Activated naive CD4-positive, alpha-beta T cell treated with anti-CD3 and anti-CD28 coated beads, Interleukin-2, amount 50 U/mL, for 72 hours (primary cell): Measurements from ENCODE around the gene GAS6. TPM values are rescaled to one million over a fixed set of nuclear protein-coding genes. Genes with fewer than 3 reads are reported as not detected.

Experiments used
- ATAC-seq, 2 donors: fragments of 150-1000 bp; cut with Tn5 transposase; 2 replicates each; pipeline ENCODE4 v1.10.0; 2021; ENCODE audit warnings: mild to moderate bottlenecking in 2 of 2, moderate library complexity in 2 of 2
- DNase-seq, 2 donors: peaks; one replicate each; pipeline ENCODE4 v3.0.0; 2021 to 2022; ENCODE audit warnings: low spot score in 2 of 2
- H3K27ac Mint-ChIP-seq, 2 donors: one replicate each; pipeline ENCODE4 v1.8.0; 2022; ENCODE audit warnings: mild to moderate bottlenecking in 2 of 2, mixed read lengths in 2 of 2
- H3K36me3 Mint-ChIP-seq, 2 donors: one replicate each; pipeline ENCODE4 v1.8.0; 2022; ENCODE audit warnings: mixed read lengths in 2 of 2
- H3K9me3 Mint-ChIP-seq, 2 donors: one replicate each; pipeline ENCODE4 v1.8.0; 2022; ENCODE audit warnings: mixed read lengths in 2 of 2
- total RNA-seq, 2 donors: library from RNA; stranded (reverse); gene quantifications; one replicate each; pipeline ENCODE4 v1.2.3, GENCODE V29; 2022

Gene GAS6
- total RNA-seq, 2 donors from 2014 or later, result 0.45 to 1.2 TPM

DNA sequence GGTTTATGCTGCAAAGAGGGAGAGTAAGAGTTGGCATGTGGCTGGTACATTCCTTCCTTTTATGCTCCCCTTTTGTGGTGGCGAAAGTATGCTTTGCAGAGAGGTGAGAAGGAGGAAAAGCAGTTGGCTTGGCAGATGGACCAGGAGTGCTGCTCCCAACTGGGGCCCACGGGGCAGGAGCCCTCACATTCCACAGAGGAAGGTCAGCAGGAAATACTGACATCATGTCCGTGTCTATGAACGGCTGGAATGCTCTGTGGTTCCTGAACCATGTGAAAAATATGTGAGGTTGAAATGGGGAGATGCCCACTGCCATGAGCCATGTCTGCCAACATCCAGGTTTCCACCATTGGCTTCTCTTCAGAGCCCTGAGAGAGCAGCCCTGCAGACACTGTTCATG lies 33.3 kb upstream of the GAS6 start:
- Mint-ChIP-seq H3K27ac (no peak overlapping the region), H3K9me3 (no peaks in the 10 kb centered on the region), H3K36me3 (no peaks in the 10 kb centered on the region)
- DNase-seq (no peak), ATAC-seq (no peak)

DNA sequence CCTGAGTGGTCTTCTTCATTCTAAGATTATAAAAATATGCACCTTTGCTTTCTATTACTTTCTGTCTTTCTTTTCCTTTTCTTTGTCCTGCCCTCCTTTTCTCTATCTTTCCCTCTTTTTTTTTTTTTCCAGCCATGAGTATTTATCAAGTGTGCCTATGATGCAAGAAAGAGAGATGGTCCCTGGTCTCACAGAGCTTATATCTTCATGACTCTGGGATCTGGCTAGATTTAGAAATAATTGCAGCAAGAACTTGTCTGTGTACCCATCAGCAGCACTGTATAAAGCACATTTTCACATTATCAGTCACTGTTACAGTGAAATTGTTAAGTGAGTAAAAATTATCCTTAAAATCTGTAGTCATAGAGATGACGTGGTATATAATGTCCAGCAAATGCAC lies 31.6 kb upstream of the GAS6 start:
- no peaks in the 10 kb centered on the region for H3K9me3 Mint-ChIP-seq
- no peak for DNase-seq
- no peak overlapping the region for H3K27ac Mint-ChIP-seq
- no peaks in the 10 kb centered on the region for H3K36me3 Mint-ChIP-seq
- no peak for ATAC-seq

- H3K27ac Mint-ChIP-seq, result no peak overlapping the region
- H3K9me3 Mint-ChIP-seq, result no peaks in the 10 kb centered on the region
- no peaks in the 10 kb centered on the region for H3K36me3 Mint-ChIP-seq
- ATAC-seq (no peak), DNase-seq (no peak)
Observed at GRCh38 chr13:113890774-113891480, 27.1 kb upstream of the GAS6 start.

DNA sequence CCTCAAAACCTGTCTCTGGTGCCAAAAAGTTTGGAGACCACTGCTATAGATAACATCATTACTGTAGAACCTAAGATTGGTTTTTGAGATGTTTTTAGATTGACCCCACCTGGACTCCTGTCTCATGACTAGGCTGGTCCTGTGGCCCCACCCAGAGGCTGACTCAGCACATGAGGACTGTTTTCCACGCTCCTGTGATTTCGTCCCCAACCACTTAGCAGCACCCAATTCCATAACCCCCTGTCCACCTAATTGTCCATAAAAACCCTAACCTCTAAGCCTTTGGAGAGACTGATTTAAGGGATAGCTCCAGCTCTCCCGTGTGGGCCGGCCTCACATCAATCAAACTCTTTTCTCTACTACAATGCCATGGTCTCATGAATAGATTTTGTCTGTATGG lies 25.6 kb upstream of the GAS6 start:
- Mint-ChIP-seq H3K36me3 (no peaks in the 10 kb centered on the region), H3K9me3 (no peaks in the 10 kb centered on the region), H3K27ac (no peak overlapping the region)
- ATAC-seq (no peak), DNase-seq (no peak)

DNA sequence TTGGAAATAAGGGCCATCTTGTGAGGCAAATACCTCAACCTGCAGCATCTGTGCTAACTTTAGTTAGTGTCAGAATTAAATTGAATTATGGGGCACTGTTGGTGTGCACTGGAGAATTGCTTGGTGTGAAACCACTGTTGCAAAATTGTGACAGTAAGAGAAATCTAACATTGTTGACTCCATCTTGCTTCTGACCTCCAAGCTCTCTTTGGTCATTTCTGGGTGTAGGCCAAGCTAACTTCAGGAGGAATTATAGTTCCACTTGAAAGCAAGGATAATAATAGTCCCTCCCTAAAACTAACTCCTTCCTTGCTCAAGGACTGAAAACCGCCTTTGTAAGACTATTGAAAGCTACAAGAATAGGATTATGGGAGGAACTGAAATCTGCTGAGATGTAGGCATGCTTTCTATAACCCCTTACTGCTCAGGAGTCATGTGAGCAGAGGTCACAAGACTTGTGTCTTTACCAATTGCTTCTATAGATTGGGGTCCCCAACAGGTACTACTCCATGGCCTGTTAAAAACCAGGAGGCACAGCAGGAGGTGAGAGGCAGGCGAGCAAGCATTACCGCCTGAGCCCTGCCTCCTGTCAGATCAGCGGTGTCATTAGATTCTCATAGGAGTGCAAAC lies 24.9 kb upstream of the GAS6 start:
- ATAC-seq (no peak), DNase-seq (no peak)
- Mint-ChIP-seq H3K27ac (no peak overlapping the region), H3K9me3 (no peaks in the 10 kb centered on the region), H3K36me3 (no peaks in the 10 kb centered on the region)

DNA sequence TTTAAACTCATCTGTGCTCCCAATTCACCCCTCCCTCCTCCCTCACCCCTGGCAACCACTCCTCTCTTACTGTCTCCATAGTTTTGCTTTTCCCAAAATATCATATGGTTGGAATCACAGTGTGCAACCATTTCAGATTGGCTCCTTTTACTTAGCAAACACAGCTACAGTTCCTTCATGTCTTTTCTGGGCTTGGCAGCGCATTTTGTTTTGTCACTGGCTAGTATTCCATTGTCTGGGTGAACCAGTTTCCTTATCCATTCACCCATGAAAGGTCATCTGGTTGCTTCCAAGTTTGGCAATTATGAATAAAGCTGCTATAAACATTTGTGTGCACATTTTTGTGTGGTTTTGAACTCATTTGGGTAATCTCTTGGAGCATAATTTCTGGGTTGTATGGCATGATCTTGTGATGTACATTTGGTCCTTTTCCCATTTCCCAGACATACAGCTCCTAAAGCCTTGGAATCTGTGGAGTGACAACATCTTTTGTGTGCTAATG lies 23.9 kb upstream of the GAS6 start:
- ATAC-seq, result no peak
- DNase-seq, result no peak
- Mint-ChIP-seq H3K27ac (no peak overlapping the region), H3K9me3 (no peaks in the 10 kb centered on the region), H3K36me3 (no peaks in the 10 kb centered on the region)

DNA sequence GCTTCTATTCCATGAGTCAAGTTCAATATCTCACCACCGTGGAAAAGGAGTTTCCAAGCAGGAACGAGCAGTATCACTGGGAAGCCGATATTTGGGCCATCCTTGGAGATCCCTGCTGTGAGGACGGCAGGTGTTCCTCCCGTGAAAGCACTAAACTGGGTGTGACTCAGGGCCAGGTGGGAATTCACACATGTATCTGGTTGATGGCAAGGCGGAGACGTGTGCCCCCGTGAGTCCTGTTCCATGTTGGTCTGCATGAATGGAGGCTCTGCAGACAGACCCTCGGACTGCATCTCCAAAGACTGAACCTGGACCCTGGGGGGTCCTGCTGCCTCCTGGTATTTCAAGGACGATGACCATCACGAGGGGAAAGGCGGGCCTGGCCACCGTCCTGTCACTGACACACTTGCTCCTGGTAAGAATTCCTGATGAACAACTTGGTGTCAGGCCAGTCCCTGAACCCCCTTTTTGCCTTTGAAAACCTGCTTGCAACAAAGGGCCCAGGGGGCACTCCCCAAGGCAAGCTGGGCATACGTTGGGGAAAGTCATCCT lies 22.8 kb upstream of the GAS6 start:
- Mint-ChIP-seq H3K27ac (no peak overlapping the region), H3K9me3 (no peaks in the 10 kb centered on the region), H3K36me3 (no peaks in the 10 kb centered on the region)
- ATAC-seq, result no peak
- no peak for DNase-seq

DNA sequence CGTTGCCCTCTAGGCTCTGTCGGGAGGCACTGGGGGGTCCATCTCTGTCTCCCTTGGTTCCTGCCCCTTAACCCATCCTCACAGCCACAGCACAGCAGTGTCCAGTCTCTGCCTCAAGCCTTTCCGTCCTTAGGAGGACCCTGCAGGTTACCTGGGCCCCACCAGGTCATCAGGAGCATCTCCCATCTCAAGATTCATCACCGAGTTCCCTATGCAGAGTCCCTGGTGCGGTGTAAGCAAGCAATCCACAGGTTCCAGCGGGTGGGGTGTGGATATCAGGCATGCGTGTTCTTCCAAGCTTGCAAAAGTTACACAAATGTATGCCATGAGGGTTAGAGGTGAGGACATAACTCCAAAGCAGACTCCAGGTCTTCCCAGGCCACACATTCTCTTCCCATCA lies 20.9 kb upstream of the GAS6 start:
- no peaks in the 10 kb centered on the region for H3K36me3 Mint-ChIP-seq
- ATAC-seq, result no peak

DNA sequence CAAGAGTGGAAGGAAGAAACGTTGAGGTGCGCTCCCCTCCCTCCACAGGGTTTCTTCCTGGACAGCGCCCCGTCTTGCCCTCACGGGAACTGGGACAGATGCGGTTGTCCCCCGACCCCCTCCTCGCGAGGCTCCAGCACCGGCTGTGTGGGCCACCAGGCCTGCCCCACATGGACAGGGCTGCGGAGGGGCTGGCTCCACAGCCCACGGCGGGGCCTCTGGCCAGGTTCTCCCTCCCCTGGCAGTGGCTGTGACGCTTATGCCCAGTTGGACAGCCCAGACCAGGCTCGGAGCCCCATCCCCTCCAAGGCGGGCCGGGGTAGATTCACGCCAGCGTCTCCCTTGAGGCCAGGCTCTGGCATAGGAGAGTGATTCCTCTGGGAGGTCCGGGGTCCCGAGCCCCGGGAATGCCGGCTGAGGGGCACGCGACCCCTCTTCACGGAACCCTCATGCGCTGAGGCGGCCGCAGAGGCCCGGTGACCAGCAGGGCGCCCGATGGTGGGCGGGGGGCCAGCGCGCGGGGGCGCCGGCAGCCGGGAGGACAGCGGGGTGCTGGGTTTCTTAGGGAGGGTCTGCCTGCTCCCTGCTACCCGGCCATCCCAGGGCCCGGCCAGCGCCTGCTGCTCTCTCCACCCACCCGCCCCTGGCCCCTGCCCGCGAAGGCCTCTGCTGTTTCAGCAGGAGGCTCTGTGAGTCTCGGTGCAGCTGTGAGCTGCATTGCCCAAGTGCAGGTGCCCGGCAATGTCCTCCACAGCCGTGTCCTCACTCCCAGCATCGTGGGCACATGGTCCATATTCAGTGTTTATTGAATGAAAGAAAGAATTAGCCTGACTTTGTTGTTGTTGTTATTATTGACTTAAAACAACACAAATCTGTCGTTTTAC lies 20.3 kb upstream of the GAS6 start:
- no peak overlapping the region for H3K27ac Mint-ChIP-seq
- ATAC-seq (no peak), DNase-seq (no peak)
- no peaks in the 10 kb centered on the region for H3K36me3 Mint-ChIP-seq
- no peaks in the 10 kb centered on the region for H3K9me3 Mint-ChIP-seq

More for the DNA sequence above, 20.9 kb upstream of the GAS6 start:
- no peak overlapping the region for H3K27ac Mint-ChIP-seq
- DNase-seq, result no peak
- no peaks in the 10 kb centered on the region for H3K9me3 Mint-ChIP-seq

DNA sequence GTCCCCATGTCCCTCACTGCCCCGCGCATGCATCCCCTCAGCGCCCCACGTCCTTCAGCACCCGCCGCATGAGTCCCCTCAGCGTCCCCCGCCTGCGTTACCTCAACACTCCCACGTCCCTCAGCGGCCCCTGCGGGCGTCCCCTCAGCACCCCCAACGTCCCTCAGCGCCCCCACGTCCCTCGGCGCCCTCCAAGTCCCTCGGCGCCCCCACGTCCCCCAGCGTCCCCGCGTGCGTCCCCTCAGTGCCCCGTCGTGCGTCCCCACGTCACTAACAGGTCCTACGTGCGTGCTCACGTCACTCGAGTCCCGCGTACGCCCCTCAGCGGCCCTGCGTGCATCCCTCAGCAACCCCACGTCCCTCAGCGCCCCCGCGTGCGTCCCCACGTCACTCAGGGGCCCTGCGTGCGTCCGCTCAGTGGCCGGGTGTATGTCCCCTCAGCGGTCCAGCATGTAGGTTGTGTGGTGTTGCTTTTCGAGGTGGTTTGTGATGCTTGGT lies 19.5 kb upstream of the GAS6 start:
- ATAC-seq (no peak), DNase-seq (no peak)
- H3K9me3 Mint-ChIP-seq, result no peaks in the 10 kb centered on the region
- no peak overlapping the region for H3K27ac Mint-ChIP-seq
- no peaks in the 10 kb centered on the region for H3K36me3 Mint-ChIP-seq

- no peaks in the 10 kb centered on the region for H3K36me3 Mint-ChIP-seq
- DNase-seq (no peak), ATAC-seq (no peak)
- no peaks in the 10 kb centered on the region for H3K9me3 Mint-ChIP-seq
- H3K27ac Mint-ChIP-seq, result no peak overlapping the region
Observed at GRCh38 chr13:113882716-113883115, 18.8 kb upstream of the GAS6 start.

DNA sequence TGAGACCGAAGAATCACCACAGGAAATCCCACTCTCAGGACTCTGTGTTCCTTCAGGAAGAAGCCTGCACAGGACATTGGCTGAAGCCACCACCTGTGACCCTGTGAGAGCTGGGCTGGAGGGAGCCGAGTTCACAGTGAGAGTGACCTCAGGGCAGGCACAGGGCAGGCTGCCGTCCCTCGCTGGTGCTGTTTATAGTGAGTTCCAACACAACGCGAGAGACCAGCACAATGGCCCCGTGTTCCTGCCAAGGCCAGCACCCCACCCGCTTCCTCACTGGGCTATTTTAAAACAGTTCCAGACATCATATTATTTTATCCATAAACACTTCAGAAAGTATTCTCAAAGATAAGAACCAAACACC lies 18.4 kb upstream of the GAS6 start:
- DNase-seq, result no peak
- Mint-ChIP-seq H3K27ac (peak overlapping the region; percentile 74 to 77), H3K36me3 (no peaks in the 10 kb centered on the region), H3K9me3 (no peaks in the 10 kb centered on the region)
- ATAC-seq, result no peak

GRCh38 chr13:113881614-113882266 lies 17.9 kb upstream of the GAS6 start:
- DNase-seq (no peak), ATAC-seq (peak in 1 of 2 donors; percentile 51)
- Mint-ChIP-seq H3K27ac (peak overlapping the region in 1 of 2 donors; percentile 77), H3K36me3 (no peaks in the 10 kb centered on the region), H3K9me3 (no peaks in the 10 kb centered on the region)

DNA sequence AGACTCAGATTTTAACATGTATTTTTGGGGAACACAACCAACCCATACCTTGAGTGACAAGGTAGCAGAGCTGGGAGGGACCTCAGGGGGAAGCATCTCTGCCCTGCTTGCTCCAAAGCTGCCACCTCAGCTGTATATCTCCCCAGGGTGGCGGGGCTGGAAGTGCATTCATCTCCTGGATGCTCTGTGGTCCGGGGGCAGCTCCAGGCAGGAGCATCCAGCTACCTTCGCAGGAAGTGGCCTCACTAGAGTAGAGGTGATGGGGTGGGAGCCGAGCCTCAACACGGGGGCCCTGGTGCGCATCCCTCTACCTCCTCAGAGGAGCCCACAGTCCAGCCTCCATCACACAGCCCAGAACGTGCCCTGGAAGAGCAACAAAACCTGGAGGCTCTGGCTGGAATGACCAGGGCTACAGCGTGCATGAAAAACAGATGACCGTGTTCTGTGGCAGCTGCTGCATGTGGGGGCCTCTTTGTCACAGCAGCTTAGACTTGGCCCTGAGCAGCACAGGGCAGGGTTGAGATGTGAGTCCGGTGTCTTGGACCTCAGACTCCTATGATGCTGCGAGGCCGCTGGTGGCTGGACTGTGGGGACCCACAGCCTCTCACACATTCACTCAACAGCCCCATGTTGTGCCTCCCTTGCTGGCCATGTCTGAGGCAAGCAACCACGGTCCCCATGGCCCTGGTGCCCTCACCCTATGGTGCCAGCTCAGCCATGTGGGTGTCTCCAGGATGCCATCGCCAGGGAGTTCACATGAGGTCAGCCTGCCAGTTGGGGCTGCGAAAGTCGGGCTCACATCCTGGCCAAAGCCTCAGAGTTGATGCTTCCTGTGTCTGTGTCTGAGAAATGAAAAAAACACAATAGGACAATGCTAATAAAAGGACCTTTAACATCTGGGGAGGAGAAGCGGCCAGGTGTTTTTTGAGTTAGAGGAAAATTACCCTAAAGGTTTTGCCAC lies 17.1 kb upstream of the GAS6 start:
- Mint-ChIP-seq H3K9me3 (no peaks in the 10 kb centered on the region), H3K36me3 (peaks cover 0 to 1% of the 10 kb centered on the region in 2 donors), H3K27ac (peak overlapping the region in 1 of 2 donors; percentile 77)
- DNase-seq (peak in 1 of 2 donors; percentile 1), ATAC-seq (peak in 1 of 2 donors; percentile 79)
